Neutrophil (primary cell): ENCODE results near the gene KPNA1.
A peak's percentile ranks its signal among the peaks of the same experiment; 100 is the strongest.

Source experiments
- H3K27ac ChIP-seq: fragments of 200-600 bp; sonication (generic); 2 replicates; pipeline ENCODE4 v1.5.1; 2016; ENCODE audit warnings: mild to moderate bottlenecking, moderate library complexity
- H3K27me3 ChIP-seq: fragments of 200-600 bp; sonication (generic); 2 replicates; pipeline ENCODE4 v1.6.0; 2016; ENCODE audit warnings: mild to moderate bottlenecking
- H3K36me3 ChIP-seq: fragments of 200-600 bp; sonication (generic); 2 replicates; pipeline ENCODE4 v1.5.1; 2017
- H3K4me1 ChIP-seq, 2 experiments: fragments of 200-600 bp in 1 of 2; sonication (generic) in 1 of 2; 1 replicate in 1 of 2; 2 replicates in 1 of 2; pipeline versions ENCODE4 v1.5.1 to v1.6.1; 2013 to 2016; ENCODE audit warnings: low read depth in 1 of 2, low read length in 1 of 2, mild to moderate bottlenecking in 1 of 2, moderate library complexity in 1 of 2; ENCODE audit not compliant: control insufficient read depth in 1 of 2, insufficient read depth in 1 of 2
- H3K4me3 ChIP-seq, 2 experiments: fragments of 200-600 bp in 1 of 2; sonication (generic) in 1 of 2; 1 replicate in 1 of 2; 2 replicates in 1 of 2; pipeline ENCODE4 v1.5.1; 2013 to 2016; ENCODE audit warnings: low read depth in 1 of 2, low read length in 1 of 2, mild to moderate bottlenecking in 1 of 2, moderate library complexity in 1 of 2
- H3K9me3 ChIP-seq: fragments of 200-600 bp; sonication (generic); 2 replicates; pipeline ENCODE4 v1.5.1; 2016
- TF ChIP-seq, protein P1 (sequence below): fragments of 200-600 bp; sonication (generic); IDR thresholded peaks from 2 replicates; pipeline ENCODE4 v1.5.1; 2016; ENCODE audit warnings: antibody characterized with exemption

KPNA1 gene

DNA sequence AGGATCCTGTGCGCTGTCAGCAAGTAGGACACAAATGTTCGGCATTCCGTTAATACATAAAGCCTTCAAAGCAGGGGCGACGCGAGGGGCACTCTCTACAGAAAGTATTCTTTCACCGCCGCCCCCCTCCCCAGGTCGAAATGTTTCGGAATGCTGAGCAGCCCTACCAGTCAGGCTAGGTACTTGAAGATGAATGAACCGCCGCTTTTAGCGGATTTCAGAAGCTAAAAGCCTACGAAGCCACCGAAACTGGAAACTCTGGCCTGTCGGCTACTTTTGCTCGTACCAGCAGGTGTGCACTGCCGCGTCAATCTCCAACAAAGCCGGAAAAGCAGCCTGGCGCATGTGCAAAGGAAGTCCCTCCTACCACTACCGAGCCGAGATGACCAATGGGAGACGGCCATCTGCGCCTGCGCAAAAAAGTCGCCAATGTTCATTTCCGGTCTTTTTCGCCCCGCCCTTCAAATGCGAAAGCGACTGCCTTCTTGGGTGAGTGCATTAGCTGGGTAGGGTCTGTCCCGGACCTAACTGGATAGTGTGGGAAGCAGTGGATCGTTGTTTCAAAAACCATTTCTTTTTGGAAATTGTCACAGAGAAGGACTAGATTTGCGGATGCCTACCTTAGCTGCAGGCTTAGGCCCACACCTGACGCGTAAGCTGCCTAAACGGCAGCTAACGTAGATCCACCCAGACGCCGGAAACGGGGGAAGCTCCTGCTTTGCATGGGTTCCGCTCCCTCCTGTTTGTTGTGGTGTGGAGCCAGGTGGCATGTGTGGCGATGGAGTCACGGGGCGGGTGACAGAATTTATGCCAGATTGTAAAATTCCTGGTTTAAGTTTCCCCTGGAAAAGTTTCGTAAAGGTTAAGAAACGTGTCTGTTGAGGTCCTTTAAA is 98.7 kb downstream of the KPNA1 start, which contains the start of gene WDR5B:
WDR5B (minus strand) TSS at position 301 of the 893 bp plus-strand sequence. CDS start 534 bp downstream, outside the sequence.
- Histone ChIP-seq H3K4me1 (peaks cover 15 to 22% of the 10 kb centered on the region in 2 experiments), H3K4me3 (peak within 1 kb of the TSS; percentile 85), H3K27ac (peak within 1 kb of the TSS; percentile 93), H3K36me3 (no peaks in the 10 kb centered on the region), H3K27me3 (no peaks in the 10 kb centered on the region), H3K9me3 (no peaks in the 10 kb centered on the region)
- TF ChIP-seq, protein P1, sequence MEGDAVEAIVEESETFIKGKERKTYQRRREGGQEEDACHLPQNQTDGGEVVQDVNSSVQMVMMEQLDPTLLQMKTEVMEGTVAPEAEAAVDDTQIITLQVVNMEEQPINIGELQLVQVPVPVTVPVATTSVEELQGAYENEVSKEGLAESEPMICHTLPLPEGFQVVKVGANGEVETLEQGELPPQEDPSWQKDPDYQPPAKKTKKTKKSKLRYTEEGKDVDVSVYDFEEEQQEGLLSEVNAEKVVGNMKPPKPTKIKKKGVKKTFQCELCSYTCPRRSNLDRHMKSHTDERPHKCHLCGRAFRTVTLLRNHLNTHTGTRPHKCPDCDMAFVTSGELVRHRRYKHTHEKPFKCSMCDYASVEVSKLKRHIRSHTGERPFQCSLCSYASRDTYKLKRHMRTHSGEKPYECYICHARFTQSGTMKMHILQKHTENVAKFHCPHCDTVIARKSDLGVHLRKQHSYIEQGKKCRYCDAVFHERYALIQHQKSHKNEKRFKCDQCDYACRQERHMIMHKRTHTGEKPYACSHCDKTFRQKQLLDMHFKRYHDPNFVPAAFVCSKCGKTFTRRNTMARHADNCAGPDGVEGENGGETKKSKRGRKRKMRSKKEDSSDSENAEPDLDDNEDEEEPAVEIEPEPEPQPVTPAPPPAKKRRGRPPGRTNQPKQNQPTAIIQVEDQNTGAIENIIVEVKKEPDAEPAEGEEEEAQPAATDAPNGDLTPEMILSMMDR, result peak; percentile 59

DNA sequence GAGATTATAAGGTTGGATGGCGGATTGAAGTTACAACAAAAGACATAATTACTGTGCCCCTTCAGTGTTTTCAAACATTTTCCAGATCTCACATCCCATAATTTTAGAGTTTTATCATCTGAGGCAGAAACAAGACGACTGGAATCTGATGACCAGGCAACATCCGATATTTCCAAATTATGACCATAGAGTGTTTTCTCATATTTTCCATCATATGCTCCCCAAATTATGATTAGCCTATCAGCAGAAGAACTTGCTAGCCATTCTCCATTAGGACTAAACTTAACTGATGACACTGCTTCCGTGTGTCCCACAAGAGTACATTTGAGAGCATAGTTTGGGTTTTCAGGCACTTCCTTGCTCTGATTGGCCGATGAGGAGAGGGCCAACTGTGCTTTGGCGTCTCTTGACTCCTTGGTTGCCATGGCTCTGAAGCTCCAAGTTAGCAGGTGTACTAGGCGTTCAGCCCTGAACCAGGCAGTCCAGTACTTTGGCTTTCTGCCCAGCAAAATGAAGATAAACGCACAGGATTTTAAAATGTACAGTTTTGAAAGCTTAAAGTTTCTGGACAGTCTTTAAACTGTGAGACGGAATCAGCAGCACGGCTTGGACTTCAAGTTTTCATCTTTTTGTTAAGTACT is 99.5 kb downstream of the KPNA1 start:
- H3K36me3 ChIP-seq, result no peaks in the 10 kb centered on the region
- no peaks in the 10 kb centered on the region for H3K27me3 ChIP-seq
- no peaks in the 10 kb centered on the region for H3K9me3 ChIP-seq
- peak overlapping the region; percentile 85 for H3K4me3 ChIP-seq
- H3K27ac ChIP-seq, result peak overlapping the region; percentile 93
- H3K4me1 ChIP-seq, result peaks cover 15 to 22% of the 10 kb centered on the region in 2 experiments
- TF ChIP-seq, protein P1, result no peak

- Histone ChIP-seq H3K27me3 (no peaks in the 10 kb centered on the region), H3K9me3 (no peaks in the 10 kb centered on the region), H3K36me3 (no peaks in the 10 kb centered on the region), H3K4me3 (no peak overlapping the region), H3K4me1 (peaks cover 23 to 31% of the 10 kb centered on the region in 2 experiments), H3K27ac (no peak overlapping the region)
- TF ChIP-seq, protein P1, result no peak
These were observed 100.3 kb downstream of the KPNA1 start for GRCh38 chr3:122414391-122414790.

DNA sequence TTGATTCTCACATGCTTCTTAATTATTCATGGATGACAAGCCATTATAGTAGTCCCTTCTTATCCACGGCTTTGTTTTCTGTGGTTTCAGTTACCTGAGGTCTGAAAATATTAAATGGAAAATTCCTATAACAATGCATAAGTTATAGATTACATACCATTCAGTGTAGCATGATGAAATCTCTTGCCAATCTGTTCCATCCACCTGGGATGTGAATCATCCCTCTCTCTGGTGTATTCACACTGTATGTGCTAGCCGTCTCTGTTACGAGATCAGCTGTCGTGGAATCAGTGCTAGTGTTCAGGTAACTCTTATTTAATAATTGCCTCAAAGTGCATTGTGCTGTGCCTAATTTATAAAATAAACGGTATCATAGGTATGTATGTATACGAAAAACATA is 104.1 kb downstream of the KPNA1 start:
- H3K4me3 ChIP-seq, result no peak overlapping the region
- peak overlapping the region; percentile 84 for H3K27ac ChIP-seq
- peaks cover 5% of the 10 kb centered on the region for H3K36me3 ChIP-seq
- TF ChIP-seq, protein P1, result no peak
- H3K9me3 ChIP-seq, result no peaks in the 10 kb centered on the region
- H3K27me3 ChIP-seq, result no peaks in the 10 kb centered on the region
- H3K4me1 ChIP-seq, result peaks cover 24 to 28% of the 10 kb centered on the region in 2 experiments

DNA sequence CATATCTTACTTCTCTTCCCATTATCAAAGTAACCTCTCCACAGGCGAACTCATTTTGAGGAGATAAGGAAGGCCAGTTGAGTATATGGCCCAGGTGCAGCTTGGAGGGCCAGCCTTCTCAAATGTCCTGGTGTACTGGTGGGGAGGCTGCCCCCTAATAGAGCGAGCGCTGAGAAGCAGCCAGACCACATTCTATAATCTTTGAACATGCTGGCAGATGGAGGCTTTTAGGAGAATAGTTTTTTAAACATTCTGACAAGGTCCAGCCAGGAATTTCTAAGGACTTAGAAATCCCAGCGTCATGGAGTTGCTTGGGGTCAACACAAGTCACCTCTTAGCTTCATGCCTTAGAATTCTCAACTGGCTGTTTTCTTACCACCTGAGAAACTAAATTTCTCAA is 104.6 kb downstream of the KPNA1 start:
- peak overlapping the region in 1 of 2 experiments; percentile 44 for H3K4me3 ChIP-seq

More for the DNA sequence above, 104.6 kb downstream of the KPNA1 start:
- H3K27me3 ChIP-seq, result no peaks in the 10 kb centered on the region
- H3K27ac ChIP-seq, result peak overlapping the region; percentile 84
- TF ChIP-seq, protein P1, result no peak
- peaks cover 7% of the 10 kb centered on the region for H3K36me3 ChIP-seq
- peaks cover 18 to 23% of the 10 kb centered on the region in 2 experiments for H3K4me1 ChIP-seq
- H3K9me3 ChIP-seq, result no peaks in the 10 kb centered on the region
